Measurements from ENCODE around the gene CUX1.
"Not testable (repeated sequence)": the region's sequence is repeated elsewhere in the genome, so short reads cannot be mapped to it uniquely, and the experiment has no call there.

Gene CUX1

GRCh38 chr7:101915000-101915399 is 97.6 kb downstream of the CUX1 start:
- H3K36me3 ChIP-seq (ENCODE audit: insufficient read depth, insufficient read length, low read length), result peaks cover 45% of the 10 kb centered on the region
- no peak for DNase-seq (ENCODE audit: low read depth, low spot score)
- no peak overlapping the region for H3K9ac ChIP-seq (ENCODE audit: insufficient read length, low read depth)
- no peak overlapping the region for H3K4me3 ChIP-seq (ENCODE audit: insufficient read length, low read depth)
- peaks cover 3% of the 10 kb centered on the region for H3K4me1 ChIP-seq (ENCODE audit: insufficient read depth, insufficient read length)
- TF ChIP-seq ZNF274 (IDR thresholded peaks at IDR 0.05; ENCODE audit: low read depth, low read length) (no peak), SUZ12 (IDR thresholded peaks at IDR 0.05; ENCODE audit: extremely low read depth, insufficient read depth, insufficient read length) (no peak), YY1 (IDR thresholded peaks at IDR 0.05; ENCODE audit: insufficient read depth, insufficient read length) (no peak)
- no peaks in the 10 kb centered on the region for H3K9me3 ChIP-seq (ENCODE audit: insufficient read depth, low read length)
- no peaks in the 10 kb centered on the region for H3K27me3 ChIP-seq (ENCODE audit: insufficient read depth, insufficient read length)

- TF ChIP-seq SUZ12 (IDR thresholded peaks at IDR 0.05; ENCODE audit: extremely low read depth, insufficient read depth, insufficient read length), result no peak
- no peak for TF ChIP-seq YY1 (IDR thresholded peaks at IDR 0.05; ENCODE audit: insufficient read depth, insufficient read length)
- TF ChIP-seq ZNF274 (IDR thresholded peaks at IDR 0.05; ENCODE audit: low read depth, low read length), result no peak
- Histone ChIP-seq H3K4me3 (ENCODE audit: insufficient read length, low read depth) (no peak overlapping the region), H3K9me3 (ENCODE audit: insufficient read depth, low read length) (no peaks in the 10 kb centered on the region), H3K27me3 (ENCODE audit: insufficient read depth, insufficient read length) (no peaks in the 10 kb centered on the region), H3K36me3 (ENCODE audit: insufficient read depth, insufficient read length, low read length) (peaks cover 41% of the 10 kb centered on the region), H3K4me1 (ENCODE audit: insufficient read depth, insufficient read length) (peaks cover 3% of the 10 kb centered on the region), H3K9ac (ENCODE audit: insufficient read length, low read depth) (no peak overlapping the region)
- no peak for DNase-seq (ENCODE audit: low read depth, low spot score)
Observed at GRCh38 chr7:101916041-101916800, 98.8 kb downstream of the CUX1 start.

GRCh38 chr7:101916876-101917275 is 99.5 kb downstream of the CUX1 start:
- Histone ChIP-seq H3K9me3 (ENCODE audit: insufficient read depth, low read length) (no peaks in the 10 kb centered on the region), H3K4me3 (ENCODE audit: insufficient read length, low read depth) (no peak overlapping the region), H3K9ac (ENCODE audit: insufficient read length, low read depth) (no peak overlapping the region), H3K27me3 (ENCODE audit: insufficient read depth, insufficient read length) (no peaks in the 10 kb centered on the region), H3K4me1 (ENCODE audit: insufficient read depth, insufficient read length) (peaks cover 3% of the 10 kb centered on the region), H3K36me3 (ENCODE audit: insufficient read depth, insufficient read length, low read length) (peaks cover 38% of the 10 kb centered on the region)
- TF ChIP-seq ZNF274 (IDR thresholded peaks at IDR 0.05; ENCODE audit: low read depth, low read length) (no peak), SUZ12 (IDR thresholded peaks at IDR 0.05; ENCODE audit: extremely low read depth, insufficient read depth, insufficient read length) (no peak), YY1 (IDR thresholded peaks at IDR 0.05; ENCODE audit: insufficient read depth, insufficient read length) (no peak)
- DNase-seq (ENCODE audit: low read depth, low spot score), result no peak

- no peak for TF ChIP-seq ZNF274 (IDR thresholded peaks at IDR 0.05; ENCODE audit: low read depth, low read length)
- no peak for TF ChIP-seq SUZ12 (IDR thresholded peaks at IDR 0.05; ENCODE audit: extremely low read depth, insufficient read depth, insufficient read length)
- no peak for TF ChIP-seq YY1 (IDR thresholded peaks at IDR 0.05; ENCODE audit: insufficient read depth, insufficient read length)
- no peak for DNase-seq (ENCODE audit: low read depth, low spot score)
- H3K9ac ChIP-seq (ENCODE audit: insufficient read length, low read depth), result no peak overlapping the region
- peaks cover 38% of the 10 kb centered on the region for H3K36me3 ChIP-seq (ENCODE audit: insufficient read depth, insufficient read length, low read length)
- no peaks in the 10 kb centered on the region for H3K9me3 ChIP-seq (ENCODE audit: insufficient read depth, low read length)
- no peak overlapping the region for H3K4me3 ChIP-seq (ENCODE audit: insufficient read length, low read depth)
- H3K4me1 ChIP-seq (ENCODE audit: insufficient read depth, insufficient read length), result peaks cover 3% of the 10 kb centered on the region
- no peaks in the 10 kb centered on the region for H3K27me3 ChIP-seq (ENCODE audit: insufficient read depth, insufficient read length)
Observed at GRCh38 chr7:101917566-101917965, 100.1 kb downstream of the CUX1 start.

GRCh38 chr7:101918426-101918825 is 101.0 kb downstream of the CUX1 start:
- peaks cover 3% of the 10 kb centered on the region for H3K4me1 ChIP-seq (ENCODE audit: insufficient read depth, insufficient read length)
- TF ChIP-seq SUZ12 (IDR thresholded peaks at IDR 0.05; ENCODE audit: extremely low read depth, insufficient read depth, insufficient read length) (no peak), YY1 (IDR thresholded peaks at IDR 0.05; ENCODE audit: insufficient read depth, insufficient read length) (no peak), ZNF274 (IDR thresholded peaks at IDR 0.05; ENCODE audit: low read depth, low read length) (no peak)
- no peak for DNase-seq (ENCODE audit: low read depth, low spot score)
- H3K4me3 ChIP-seq (ENCODE audit: insufficient read length, low read depth), result no peak overlapping the region
- H3K9ac ChIP-seq (ENCODE audit: insufficient read length, low read depth), result no peak overlapping the region
- no peaks in the 10 kb centered on the region for H3K27me3 ChIP-seq (ENCODE audit: insufficient read depth, insufficient read length)
- peaks cover 38% of the 10 kb centered on the region for H3K36me3 ChIP-seq (ENCODE audit: insufficient read depth, insufficient read length, low read length)
- no peaks in the 10 kb centered on the region for H3K9me3 ChIP-seq (ENCODE audit: insufficient read depth, low read length)

- no peak overlapping the region for H3K4me3 ChIP-seq (ENCODE audit: insufficient read length, low read depth)
- H3K9ac ChIP-seq (ENCODE audit: insufficient read length, low read depth), result no peak overlapping the region
- H3K27me3 ChIP-seq (ENCODE audit: insufficient read depth, insufficient read length), result no peaks in the 10 kb centered on the region
- DNase-seq (ENCODE audit: low read depth, low spot score), result no peak
- no peaks in the 10 kb centered on the region for H3K9me3 ChIP-seq (ENCODE audit: insufficient read depth, low read length)
- H3K4me1 ChIP-seq (ENCODE audit: insufficient read depth, insufficient read length), result peaks cover 3% of the 10 kb centered on the region
- TF ChIP-seq ZNF274 (IDR thresholded peaks at IDR 0.05; ENCODE audit: low read depth, low read length) (no peak), YY1 (IDR thresholded peaks at IDR 0.05; ENCODE audit: insufficient read depth, insufficient read length) (no peak), SUZ12 (IDR thresholded peaks at IDR 0.05; ENCODE audit: extremely low read depth, insufficient read depth, insufficient read length) (no peak)
- peaks cover 38% of the 10 kb centered on the region for H3K36me3 ChIP-seq (ENCODE audit: insufficient read depth, insufficient read length, low read length)
Observed at GRCh38 chr7:101919363-101920115, 102.1 kb downstream of the CUX1 start.

- Histone ChIP-seq H3K9me3 (ENCODE audit: insufficient read depth, low read length) (no peaks in the 10 kb centered on the region), H3K9ac (ENCODE audit: insufficient read length, low read depth) (no peak overlapping the region), H3K27me3 (ENCODE audit: insufficient read depth, insufficient read length) (no peaks in the 10 kb centered on the region), H3K4me3 (ENCODE audit: insufficient read length, low read depth) (no peak overlapping the region), H3K36me3 (ENCODE audit: insufficient read depth, insufficient read length, low read length) (peaks cover 33% of the 10 kb centered on the region), H3K4me1 (ENCODE audit: insufficient read depth, insufficient read length) (peaks cover 3% of the 10 kb centered on the region)
- TF ChIP-seq YY1 (IDR thresholded peaks at IDR 0.05; ENCODE audit: insufficient read depth, insufficient read length), result no peak
- DNase-seq (ENCODE audit: low read depth, low spot score), result no peak
Observed at GRCh38 chr7:101921061-101921460, 103.6 kb downstream of the CUX1 start.

GRCh38 chr7:101921546-101922489 is 104.4 kb downstream of the CUX1 start:
- H3K9ac ChIP-seq (ENCODE audit: insufficient read length, low read depth); H3K27me3 ChIP-seq (ENCODE audit: insufficient read depth, insufficient read length); DNase-seq (ENCODE audit: low read depth, low spot score); H3K9me3 ChIP-seq (ENCODE audit: insufficient read depth, low read length); H3K4me1 ChIP-seq (ENCODE audit: insufficient read depth, insufficient read length); H3K4me3 ChIP-seq (ENCODE audit: insufficient read length, low read depth): not testable (repeated sequence)
- H3K36me3 ChIP-seq (ENCODE audit: insufficient read depth, insufficient read length, low read length), result peaks cover 29% of the 10 kb centered on the region

Data from NT2/D1 (cell line).